Kidney (tissue), 14 donors: ENCODE data around the gene GLT1D1. TPM values are rescaled to one million over a fixed set of nuclear protein-coding genes. Genes with fewer than 3 reads are reported as not detected.

Source experiments
- DNase-seq, 5 donors: peaks; one replicate each; pipeline ENCODE4 v3.0.0-alpha.2; 2013 to 2020
- FAIRE-seq: peaks from 2 replicates; lab custom pipeline; 2012; peaks lifted over from hg19 to GRCh38; lab: Jason Lieb, UNC
- H3K27ac ChIP-seq, 2 donors: one replicate each; pipeline ENCODE4 v1.7.0; 2013; ENCODE audit warnings: low read depth in 2 of 2, low read length in 2 of 2, inconsistent platforms in 1 of 2
- H3K27me3 ChIP-seq: one replicate; pipeline ENCODE4 v1.7.1; 2013; ENCODE audit warnings: low read length, inconsistent platforms; ENCODE audit not compliant: control insufficient read depth, insufficient read depth
- H3K36me3 ChIP-seq, 3 donors: one replicate each; pipeline versions ENCODE4 v1.7.0 to v1.7.1; 2013; ENCODE audit warnings: low read length in 3 of 3, control low read depth in 1 of 3, inconsistent platforms in 1 of 3; ENCODE audit not compliant: insufficient read depth in 3 of 3, control insufficient read depth in 2 of 3
- H3K4me1 ChIP-seq, 3 donors: one replicate each; pipeline versions ENCODE4 v1.7.0 to v1.7.1; 2013; ENCODE audit warnings: low read length in 3 of 3, inconsistent platforms in 1 of 3, low read depth in 1 of 3; ENCODE audit not compliant: control insufficient read depth in 2 of 3, insufficient read depth in 2 of 3
- H3K4me3 ChIP-seq, 3 donors: one replicate each; pipeline versions ENCODE4 v1.7.0 to v1.8.1; 2013; ENCODE audit warnings: low read length in 3 of 3, control low read depth in 1 of 3, inconsistent platforms in 1 of 3
- H3K9ac ChIP-seq, 3 donors: one replicate each; pipeline versions ENCODE4 v1.7.0 to v1.7.1; 2013; ENCODE audit warnings: low read length in 3 of 3, control low read depth in 1 of 3, inconsistent platforms in 1 of 3
- H3K9me3 ChIP-seq, 3 donors: one replicate each; pipeline versions ENCODE4 v1.7.0 to v1.7.1; 2013; ENCODE audit warnings: low read length in 3 of 3, control low read depth in 1 of 3, inconsistent platforms in 1 of 3; ENCODE audit not compliant: control insufficient read depth in 2 of 3, insufficient read depth in 1 of 3
- CTCF ChIP-seq: IDR thresholded peaks from 3 replicates; pipeline ENCODE4 v1.5.1; 2012; ENCODE audit warnings: mild to moderate bottlenecking, moderate library complexity, borderline replicate concordance; ENCODE audit not compliant: insufficient read depth; ENCODE audit errors: extremely low read depth
- intact Hi-C: fragments of 100-400 bp; cut with DNase I; formaldehyde crosslinking; loops from one replicate; pipeline ENCODE4 v1.11.1; 2022
- polyA plus RNA-seq: library from polyadenylated mRNA; stranded (reverse); fragments of 350-450 nt; fragmentation: Illumina TruSeq; extraction: RNeasy Lipid Tissue Mini Kit (QIAGEN cat#74804); gene quantifications from one replicate; pipeline ENCODE4 v1.2.3, GENCODE V29; 2014; ENCODE audit warnings: low read depth, low replicate concordance; ENCODE audit not compliant: insufficient read depth
- total RNA-seq: library from RNA; stranded (reverse); fragmentation: NEBNext Ultra II Directional; extraction: Animal tissue kit (Norgen Biotek cat#: 25700); gene quantifications from one replicate; pipeline ENCODE4 v1.2.1, GENCODE V29; 2021
- donor health status: control.
- donor health status: control.
- donor health status: control.
- donor health status: control.
- donor health status: control.
- donor health status: DM: yes; HTN: yes; CAD: no.
- donor health status: Normal renal cell carcinoma (clear cell type).

Gene GLT1D1
- total and polyA plus RNA-seq, 2 donors from 2014 or later: 0.41 to 0.45 TPM

DNA sequence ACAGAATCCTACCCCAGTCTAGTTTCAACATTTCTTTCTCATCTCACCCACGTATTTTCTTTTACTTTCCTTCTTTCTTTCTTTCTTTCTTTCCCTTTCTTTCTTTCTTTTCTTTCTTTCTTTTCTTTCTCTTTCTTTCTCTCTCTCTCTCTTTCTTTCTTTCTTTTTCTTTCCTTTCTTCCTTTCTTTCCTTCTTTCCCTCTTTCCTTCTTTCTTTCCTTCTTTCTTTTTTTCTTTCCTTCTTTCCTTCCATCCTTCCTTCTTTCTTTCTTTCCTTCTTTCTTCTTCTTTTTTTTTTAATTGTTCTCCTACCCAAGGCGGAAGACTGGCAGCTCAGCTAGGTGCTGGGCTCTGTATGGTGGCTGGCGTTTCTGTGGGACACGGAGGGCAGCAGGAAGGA, 55.0 kb downstream of the GLT1D1 start:
- H3K27me3 ChIP-seq: no peaks in the 10 kb centered on the region
- H3K9me3 ChIP-seq: no peaks in the 10 kb centered on the region
- DNase-seq (no peak), FAIRE-seq (no peak)
- H3K9ac ChIP-seq: no peak overlapping the region
- intact Hi-C loops: no loop called here
- H3K27ac ChIP-seq: no peak overlapping the region
- H3K36me3 ChIP-seq: no peaks in the 10 kb centered on the region
- TF ChIP-seq CTCF: no peak
- H3K4me3 ChIP-seq: no peak overlapping the region
- no peaks in the 10 kb centered on the region for H3K4me1 ChIP-seq

- no peaks in the 10 kb centered on the region for H3K4me1 ChIP-seq
- H3K27me3 ChIP-seq: no peaks in the 10 kb centered on the region
- no peaks in the 10 kb centered on the region for H3K9me3 ChIP-seq
- no peak for FAIRE-seq
- intact Hi-C loops: no loop called here
- no peak for TF ChIP-seq CTCF
- no peak for DNase-seq
- H3K4me3 ChIP-seq: no peak overlapping the region
- no peak overlapping the region for H3K9ac ChIP-seq
- H3K27ac ChIP-seq: no peak overlapping the region
- H3K36me3 ChIP-seq: no peaks in the 10 kb centered on the region
These were observed 56.4 kb downstream of the GLT1D1 start for GRCh38 chr12:128909653-128910052.

DNA sequence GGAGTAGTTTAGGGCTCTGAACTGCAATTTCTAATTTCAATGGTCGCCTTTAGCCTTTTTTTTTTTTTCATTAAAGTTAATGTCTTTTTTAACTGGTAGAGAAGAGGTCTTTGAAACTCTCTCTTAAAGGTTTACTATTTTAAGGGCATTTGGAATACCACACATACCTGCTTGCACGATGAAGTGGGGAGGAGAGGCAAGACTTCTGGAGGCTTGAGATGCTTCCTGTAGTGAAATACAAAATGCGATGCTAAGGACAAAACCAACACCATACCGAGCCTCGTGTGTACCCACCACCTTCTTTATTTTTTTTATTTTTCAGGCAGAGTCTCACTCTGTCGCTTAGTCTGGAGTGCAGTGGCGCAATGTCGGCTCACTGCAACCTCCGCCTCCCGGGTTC, 57.4 kb downstream of the GLT1D1 start:
- Histone ChIP-seq H3K4me3 (no peak overlapping the region), H3K9ac (no peak overlapping the region), H3K27ac (no peak overlapping the region), H3K4me1 (no peaks in the 10 kb centered on the region), H3K9me3 (no peaks in the 10 kb centered on the region), H3K27me3 (no peaks in the 10 kb centered on the region), H3K36me3 (no peaks in the 10 kb centered on the region)
- TF ChIP-seq CTCF: no peak
- no peak for DNase-seq
- intact Hi-C loops: no loop called here
- FAIRE-seq: no peak

DNA sequence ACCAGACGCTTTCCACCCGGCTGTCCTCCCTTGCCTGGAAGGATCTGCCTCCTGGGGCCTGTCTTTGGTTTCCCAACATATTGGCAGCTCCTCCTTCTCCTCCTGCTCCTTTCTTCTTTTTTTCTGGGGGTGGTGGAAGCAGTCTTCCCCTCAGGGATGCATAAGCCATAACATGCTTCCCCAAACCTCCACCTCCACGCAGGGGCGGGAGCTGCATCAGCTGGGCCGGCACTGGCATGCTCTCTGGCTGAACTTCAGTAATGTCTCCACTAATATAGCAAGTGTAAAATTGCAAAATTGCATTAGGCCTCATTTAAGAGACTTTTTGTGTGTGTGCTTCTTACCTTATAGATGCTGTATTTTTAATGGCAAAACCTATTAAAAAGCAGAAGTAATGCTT, 58.6 kb downstream of the GLT1D1 start:
- Histone ChIP-seq H3K4me1 (no peaks in the 10 kb centered on the region), H3K36me3 (no peaks in the 10 kb centered on the region), H3K27me3 (no peaks in the 10 kb centered on the region), H3K4me3 (no peak overlapping the region), H3K9me3 (no peaks in the 10 kb centered on the region), H3K27ac (no peak overlapping the region), H3K9ac (no peak overlapping the region)
- FAIRE-seq: no peak
- intact Hi-C loops: no loop called here
- no peak for DNase-seq
- TF ChIP-seq CTCF: no peak
